ENCODE results near the gene LTBP2.

- no peak for TF ChIP-seq CTCF (IDR thresholded peaks at IDR 0.05)
- TF ChIP-seq POLR2A (IDR thresholded peaks at IDR 0.05), result no peak
These were observed 35.1 kb upstream of the LTBP2 start for GRCh38 chr14:74647061-74647677.

Data from testis (tissue), 2 donors.